K562 treated with DMSO at 1 percent for 12 hours (cell line): ENCODE results near the gene NRK. TPM values are rescaled to one million over a fixed set of nuclear protein-coding genes. Genes with fewer than 3 reads are reported as not detected.

Source experiments
- total RNA-seq: library from RNA; unstranded; fragments of 300-600 nt; gene quantifications from 2 replicates; pipeline ENCODE4 v1.2.3, GENCODE V29; 2022; ENCODE audit not compliant: insufficient read depth

The NRK gene, protein sequence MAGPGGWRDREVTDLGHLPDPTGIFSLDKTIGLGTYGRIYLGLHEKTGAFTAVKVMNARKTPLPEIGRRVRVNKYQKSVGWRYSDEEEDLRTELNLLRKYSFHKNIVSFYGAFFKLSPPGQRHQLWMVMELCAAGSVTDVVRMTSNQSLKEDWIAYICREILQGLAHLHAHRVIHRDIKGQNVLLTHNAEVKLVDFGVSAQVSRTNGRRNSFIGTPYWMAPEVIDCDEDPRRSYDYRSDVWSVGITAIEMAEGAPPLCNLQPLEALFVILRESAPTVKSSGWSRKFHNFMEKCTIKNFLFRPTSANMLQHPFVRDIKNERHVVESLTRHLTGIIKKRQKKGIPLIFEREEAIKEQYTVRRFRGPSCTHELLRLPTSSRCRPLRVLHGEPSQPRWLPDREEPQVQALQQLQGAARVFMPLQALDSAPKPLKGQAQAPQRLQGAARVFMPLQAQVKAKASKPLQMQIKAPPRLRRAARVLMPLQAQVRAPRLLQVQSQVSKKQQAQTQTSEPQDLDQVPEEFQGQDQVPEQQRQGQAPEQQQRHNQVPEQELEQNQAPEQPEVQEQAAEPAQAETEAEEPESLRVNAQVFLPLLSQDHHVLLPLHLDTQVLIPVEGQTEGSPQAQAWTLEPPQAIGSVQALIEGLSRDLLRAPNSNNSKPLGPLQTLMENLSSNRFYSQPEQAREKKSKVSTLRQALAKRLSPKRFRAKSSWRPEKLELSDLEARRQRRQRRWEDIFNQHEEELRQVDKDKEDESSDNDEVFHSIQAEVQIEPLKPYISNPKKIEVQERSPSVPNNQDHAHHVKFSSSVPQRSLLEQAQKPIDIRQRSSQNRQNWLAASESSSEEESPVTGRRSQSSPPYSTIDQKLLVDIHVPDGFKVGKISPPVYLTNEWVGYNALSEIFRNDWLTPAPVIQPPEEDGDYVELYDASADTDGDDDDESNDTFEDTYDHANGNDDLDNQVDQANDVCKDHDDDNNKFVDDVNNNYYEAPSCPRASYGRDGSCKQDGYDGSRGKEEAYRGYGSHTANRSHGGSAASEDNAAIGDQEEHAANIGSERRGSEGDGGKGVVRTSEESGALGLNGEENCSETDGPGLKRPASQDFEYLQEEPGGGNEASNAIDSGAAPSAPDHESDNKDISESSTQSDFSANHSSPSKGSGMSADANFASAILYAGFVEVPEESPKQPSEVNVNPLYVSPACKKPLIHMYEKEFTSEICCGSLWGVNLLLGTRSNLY (N-terminal part only)
- total RNA-seq = not detected in 2 replicates

DNA sequence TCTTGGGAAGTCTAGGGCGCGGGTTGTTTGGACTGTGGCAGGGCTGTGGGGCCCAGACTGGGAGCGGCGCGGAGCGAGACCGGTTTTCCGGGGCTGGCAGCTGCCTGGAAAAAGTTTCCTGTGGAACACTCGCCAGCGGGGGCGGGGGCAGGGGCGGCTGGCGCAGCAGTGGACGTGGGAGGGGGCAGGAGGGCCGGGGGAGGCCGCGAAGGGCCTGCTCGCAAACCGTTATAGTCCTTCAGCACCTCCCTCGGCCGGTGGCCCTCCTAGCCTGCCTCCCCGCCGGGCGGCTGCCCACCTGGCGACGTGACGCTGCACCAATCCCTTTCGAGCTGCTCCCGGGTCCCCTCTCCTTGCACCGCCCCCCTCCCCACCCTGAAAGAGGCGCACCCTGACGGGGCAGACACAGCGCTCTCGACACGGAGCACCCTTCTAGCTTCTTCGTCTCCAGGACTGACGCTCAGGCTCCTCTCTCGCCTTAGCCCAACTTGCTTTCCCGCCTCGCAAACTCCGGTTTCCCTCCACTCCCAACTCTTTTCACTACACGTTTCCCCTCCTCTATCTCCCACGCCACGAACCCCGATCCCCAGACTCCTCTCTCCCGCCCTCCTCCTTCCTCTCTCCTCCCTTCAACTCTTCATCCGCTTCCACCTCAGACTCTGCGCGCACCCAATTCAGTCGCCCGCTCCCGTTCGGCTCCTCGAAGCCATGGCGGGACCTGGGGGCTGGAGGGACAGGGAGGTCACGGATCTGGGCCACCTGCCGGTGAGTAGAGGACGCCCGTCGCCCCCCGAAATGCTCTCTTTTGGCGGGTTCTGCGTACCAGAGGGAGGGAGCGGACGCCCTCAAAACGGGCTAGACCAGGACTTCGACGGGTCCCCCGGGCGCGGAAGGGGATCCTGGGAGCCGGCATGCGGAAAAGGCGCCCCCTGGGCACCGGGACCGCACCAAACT, at the start of gene NRK:
Gene NRK, plus strand, starts transcription at position 402 of the 954 bp plus-strand sequence. Its CDS starts 307 bp downstream, at position 709.

Other genes starting within 250 kb of the NRK start
- gene SERPINA7, start 216.2 kb downstream of the NRK start, total RNA-seq = not detected in 2 replicates